ENCODE measurements around the gene CABLES1.

The CABLES1 gene

DNA sequence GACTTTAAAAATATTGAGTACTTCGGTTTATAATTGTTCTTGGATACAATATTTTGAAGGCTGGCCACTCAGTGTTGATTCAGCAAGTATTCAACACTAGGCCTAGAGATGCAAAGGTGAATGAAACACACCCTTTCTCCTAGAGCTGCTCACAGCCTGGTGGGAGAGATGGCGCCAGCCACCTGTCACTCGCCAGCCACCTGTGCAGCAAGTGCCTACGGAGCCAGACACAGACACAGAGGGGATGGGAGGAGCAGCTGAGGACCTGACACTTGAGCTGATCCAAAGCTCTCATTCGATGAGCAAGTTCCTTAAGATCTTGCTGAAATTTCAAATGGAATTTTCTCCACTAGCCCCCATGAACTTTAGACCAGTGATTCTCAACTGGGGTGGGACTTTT is 166.7 kb downstream of the CABLES1 start:
- DNase-seq (ENCODE audit: low spot score), result no peak

DNA sequence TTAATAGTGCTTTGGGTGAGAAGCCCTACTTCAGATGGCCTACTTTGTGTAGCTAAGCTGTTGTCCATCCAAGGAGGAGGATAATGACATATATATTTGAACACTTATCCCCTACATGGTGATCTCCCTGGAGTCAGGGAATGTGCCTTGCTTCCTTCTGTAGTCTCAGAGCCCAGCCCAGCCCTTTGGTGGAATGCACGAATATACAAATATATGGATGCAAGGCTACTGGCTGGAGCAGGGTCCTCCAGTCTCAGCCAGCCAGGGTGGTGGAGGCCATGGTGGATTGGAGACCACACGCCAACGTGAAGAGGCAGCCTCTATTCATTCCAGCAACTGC is 167.2 kb downstream of the CABLES1 start:
- DNase-seq (ENCODE audit: low spot score), result no peak

DNA sequence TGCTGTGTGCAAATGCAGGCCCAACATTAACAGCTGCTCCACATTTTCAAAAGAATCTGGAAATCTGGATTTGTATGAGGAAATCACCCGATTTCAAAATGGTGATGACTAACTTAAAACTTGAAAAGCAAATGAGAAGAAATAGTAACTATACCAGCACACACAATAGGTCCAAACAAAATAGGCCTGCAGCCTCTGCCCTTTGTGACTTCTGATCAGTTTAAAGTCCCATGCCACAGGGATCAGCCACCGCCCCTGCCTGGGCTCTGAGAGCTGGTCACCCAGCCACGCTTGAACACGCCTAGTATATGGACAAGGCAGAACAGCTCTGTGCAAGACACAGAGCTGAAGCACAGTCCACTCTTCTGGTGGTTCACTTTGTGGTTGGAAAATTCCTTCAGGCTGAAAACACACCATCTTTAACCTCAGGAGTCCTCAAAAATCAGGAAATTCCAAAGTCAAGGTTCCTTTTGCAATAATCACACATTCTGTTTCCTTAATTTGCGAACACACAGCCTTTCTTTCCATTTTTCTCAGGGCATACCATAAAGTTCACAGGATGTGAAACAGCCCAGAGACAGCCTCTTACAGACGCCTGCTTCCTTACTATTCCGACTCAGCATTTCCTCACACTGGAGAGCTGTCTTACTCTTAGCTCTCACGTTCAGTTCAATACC is 167.7 kb downstream of the CABLES1 start:
- DNase-seq (ENCODE audit: low spot score), result peak; percentile 96

- DNase-seq (ENCODE audit: low spot score), result no peak
Measured at GRCh38 chr18:23306822-23307221, 171.5 kb downstream of the CABLES1 start.

DNA sequence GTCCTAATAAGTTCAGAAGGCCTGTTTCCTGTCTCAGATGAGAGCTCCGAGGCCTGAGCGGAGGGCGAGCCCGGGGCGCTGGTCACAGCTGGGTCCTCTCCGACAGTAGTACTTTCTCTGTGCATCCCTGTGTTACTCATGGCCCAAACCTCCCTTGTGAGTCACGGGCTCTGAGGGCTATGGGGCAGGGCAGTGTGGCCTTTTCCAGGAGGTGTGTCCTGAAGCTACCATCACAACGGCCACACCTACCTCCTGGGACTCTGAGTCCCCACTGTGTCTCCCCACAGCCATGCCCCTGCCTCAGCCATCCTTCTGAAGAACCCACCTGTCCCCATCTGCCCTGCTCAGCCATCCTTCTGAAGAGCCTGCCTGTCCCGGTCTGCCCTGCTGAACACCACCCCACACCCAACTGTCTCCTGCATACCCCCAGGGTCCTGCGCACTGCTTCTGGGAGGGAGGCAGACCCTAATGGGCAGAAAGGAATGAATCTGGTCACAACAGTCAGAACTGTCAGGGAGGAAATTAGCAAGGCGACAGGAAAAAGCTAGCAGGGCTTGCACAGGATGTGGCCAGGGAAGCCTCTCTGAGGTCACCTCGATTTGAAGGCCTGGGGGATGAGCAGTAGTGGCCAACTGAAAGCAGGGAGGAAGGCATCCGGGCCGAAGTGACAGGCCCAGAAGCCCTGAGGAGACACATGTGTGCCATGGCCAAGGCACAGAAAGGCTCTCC is 172.4 kb downstream of the CABLES1 start:
- peak; percentile 93 for DNase-seq (ENCODE audit: low spot score)
